NCI-H2107 (cell line): ENCODE data around the gene CANX.
"Not testable (repeated sequence)": the region's sequence is repeated elsewhere in the genome, so short reads cannot be mapped to it uniquely, and the experiment has no call there.

Experiments used
- DNase-seq: peaks from one replicate; lab custom pipeline; 2025; lab: John Stamatoyannopoulos, UW

CANX gene

DNA sequence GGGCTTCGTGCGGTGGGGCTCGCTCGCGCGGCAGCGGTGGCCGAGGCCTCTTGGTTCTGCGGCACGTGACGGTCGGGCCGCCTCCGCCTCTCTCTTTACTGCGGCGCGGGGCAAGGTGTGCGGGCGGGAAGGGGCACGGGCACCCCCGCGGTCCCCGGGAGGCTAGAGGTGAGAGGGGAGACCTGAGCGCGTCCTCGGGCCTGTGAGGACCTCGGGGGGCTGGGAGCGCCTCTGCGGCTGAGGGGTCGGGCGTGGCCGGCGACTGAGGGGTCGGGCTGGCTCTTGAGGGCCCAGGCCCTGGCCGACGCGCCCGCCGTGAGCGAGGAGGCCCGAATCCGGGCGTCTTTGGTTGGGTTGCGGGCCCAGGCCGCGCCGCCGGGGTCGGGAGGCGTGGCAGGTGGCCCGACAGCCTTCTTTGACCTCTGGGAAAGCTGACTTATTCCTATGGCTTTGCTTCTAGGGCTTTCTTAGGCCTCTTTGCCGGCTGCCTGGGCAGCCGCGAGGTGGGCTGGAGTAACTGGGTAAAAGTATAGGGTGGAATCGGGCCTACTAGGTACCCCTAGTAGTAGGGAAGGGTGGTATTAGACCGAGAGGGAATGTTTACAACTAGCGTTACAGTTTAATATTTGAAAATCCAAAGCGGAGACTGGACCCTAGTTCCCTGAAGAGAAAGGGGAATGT is at the start of gene CANX:
CANX (plus strand) TSS at position 33 of the 681 bp plus-strand sequence. CDS start 6,715 bp downstream, outside the sequence.
- no peak for DNase-seq

- DNase-seq: not testable (repeated sequence)
Observed at GRCh38 chr5:179649166-179649703, 49.5 kb upstream of the CANX start.

DNA sequence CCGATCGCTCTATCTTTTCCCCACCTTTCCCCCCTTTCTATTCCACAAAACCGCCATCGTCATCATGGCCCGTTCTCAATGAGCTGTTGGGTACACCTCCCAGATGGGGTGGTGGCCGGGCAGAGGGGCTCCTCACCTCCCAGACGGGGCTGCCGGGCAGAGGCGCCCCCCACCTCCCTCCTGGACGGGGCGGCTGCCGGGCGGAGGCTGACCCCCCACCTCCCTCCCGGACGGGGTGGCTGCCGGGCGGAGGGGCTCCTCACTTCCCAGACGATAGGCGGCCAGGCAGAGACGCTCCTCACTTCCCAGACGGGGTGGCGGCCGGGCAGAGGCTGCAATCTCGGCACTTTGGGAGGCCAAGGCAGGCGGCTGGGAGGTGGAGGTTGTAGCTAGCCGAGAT is 48.5 kb upstream of the CANX start:
- not testable (repeated sequence) for DNase-seq

DNA sequence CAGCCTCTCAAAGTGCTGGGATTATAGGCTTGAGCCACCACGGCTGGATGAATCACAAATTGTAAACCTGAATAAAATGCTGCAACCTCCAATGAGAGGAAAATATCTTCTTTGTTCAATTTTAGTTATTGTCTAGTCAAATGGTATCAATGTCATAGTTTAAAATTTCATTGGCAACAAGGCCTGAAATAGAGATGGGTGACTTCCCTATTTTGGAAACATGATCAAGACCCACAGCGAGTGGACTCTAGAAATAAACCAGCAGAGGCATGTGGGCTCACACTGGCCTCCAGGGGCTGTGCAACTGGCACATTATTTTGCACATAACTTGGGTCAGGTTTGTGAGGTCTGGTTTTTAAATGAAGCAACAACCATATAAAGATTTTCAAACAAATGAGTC is 45.6 kb upstream of the CANX start:
- DNase-seq: not testable (repeated sequence)

DNA sequence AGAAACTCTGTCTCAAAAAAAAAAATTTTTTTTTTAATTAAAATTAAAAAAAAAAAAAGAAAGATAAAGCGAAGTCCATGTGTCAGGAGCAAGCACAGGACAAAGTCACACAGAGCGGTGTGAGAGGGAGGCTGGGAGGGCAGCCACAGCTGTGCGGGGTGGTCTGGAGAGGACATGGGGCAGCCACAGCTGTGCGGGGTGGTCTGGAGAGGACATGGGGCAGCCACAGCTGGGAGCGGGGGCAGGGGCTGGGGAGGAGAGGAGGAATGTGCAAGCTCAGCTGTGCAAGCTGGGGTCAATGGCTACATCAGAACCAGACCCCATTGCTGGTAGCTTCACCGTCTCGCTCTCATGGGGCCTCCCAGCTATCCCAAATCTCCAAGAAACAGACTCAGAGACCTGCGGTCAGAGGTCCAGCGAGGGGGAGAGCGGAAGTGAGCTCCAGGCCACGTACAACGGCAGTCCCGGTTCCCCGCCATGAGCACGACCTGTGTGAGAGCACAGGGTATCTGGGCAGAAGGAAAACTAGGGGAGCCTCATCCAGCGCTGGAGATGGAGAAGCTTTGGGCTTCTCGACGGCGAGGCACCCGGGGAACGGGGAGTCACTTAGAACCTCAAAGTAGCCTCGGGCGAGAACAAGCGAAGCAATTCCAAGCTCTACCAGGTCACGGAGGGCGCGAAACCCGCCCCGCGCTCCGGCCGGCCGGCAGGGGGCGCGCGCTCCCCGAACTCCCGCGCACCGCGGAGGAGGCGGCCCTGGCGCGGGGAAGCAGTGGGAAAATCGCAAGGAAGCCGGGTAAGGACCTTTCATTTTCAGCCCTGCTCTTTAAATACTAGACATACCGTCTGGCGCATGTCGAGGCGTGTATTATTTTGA is 41.2 kb upstream of the CANX start:
- DNase-seq: not testable (repeated sequence)

- DNase-seq: not testable (repeated sequence)
Observed at GRCh38 chr5:179658179-179658856, 40.4 kb upstream of the CANX start.

- not testable (repeated sequence) for DNase-seq
Observed at GRCh38 chr5:179661647-179662046, 37.1 kb upstream of the CANX start.

- no peak for DNase-seq
Observed at GRCh38 chr5:179668391-179668790, 30.4 kb upstream of the CANX start.

DNA sequence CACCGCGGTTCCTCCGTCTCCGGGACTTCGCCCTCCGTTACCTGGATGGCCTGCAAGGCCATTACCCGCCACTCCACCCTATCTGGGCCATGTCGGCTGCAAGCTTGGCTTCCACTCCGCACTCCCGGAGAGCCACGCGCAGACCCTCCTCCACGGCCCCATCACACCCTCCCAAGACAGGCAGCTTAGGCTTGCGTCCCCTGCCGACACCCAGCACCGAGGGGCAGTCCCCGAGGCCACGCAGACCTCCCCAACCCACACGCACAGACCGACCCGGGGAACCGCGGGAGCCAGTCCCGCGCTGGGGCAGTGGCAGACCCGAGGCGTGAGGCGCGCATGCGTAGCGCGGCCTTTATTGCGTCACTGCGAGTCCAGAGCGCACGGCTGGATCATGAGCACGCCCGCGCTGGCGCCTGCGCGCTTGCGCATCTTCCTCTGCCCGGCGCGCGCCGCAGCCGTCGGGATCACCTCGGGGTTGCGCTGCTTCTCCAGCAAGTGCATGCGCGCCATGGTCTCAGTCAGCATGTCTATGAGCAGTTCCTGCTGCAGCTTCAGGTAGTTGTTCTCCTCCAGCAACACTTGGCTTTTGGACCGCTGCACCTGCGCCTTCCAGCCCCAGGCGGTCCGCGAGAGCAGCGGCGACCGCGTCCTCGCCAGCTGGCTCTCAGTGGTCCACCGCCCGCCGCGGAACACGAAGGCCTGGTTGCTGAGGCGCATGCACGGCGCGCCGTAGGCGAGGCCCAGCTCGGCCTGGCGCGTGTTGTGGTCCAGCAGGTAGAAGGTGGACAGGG is 20.3 kb upstream of the CANX start:
- peak; percentile 68 for DNase-seq

- no peak for DNase-seq
Observed at GRCh38 chr5:179679014-179679674, 19.6 kb upstream of the CANX start.

GRCh38 chr5:179680014-179680779 is 18.6 kb upstream of the CANX start:
- no peak for DNase-seq

DNA sequence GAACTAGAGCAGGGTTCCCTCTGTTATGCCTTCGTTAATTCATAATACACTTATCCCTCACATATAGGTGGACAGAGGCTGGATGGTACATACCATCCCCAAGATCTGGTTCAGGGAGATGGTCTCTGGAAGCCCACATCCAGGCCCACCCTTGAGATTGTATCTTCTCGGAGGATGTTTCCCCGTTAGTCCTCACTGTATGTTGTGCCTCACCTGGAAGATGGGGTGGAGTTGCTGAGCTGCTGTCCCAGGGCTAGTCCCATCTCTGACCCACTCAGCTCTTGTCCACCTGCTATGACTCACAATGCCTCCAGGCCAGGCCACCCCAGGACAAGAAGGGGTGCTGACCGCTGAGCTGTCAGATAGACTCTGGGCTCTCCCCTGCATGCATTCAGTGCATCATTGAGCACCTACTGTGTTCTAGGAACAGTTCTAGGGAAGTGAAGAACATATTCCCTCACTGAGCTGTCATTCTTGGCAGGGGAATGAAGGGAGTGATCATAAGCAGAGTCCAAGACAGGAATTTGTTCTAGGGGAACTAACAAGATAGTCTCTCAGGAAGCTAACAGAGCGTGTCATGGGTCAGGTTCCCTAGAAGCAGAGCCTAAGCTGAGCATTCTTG is 17.9 kb upstream of the CANX start, which contains the start of gene CBY3:
CBY3 (minus strand) TSS at position 255 of the 622 bp plus-strand sequence; CDS start at position 139, 116 bp downstream.
- no peak for DNase-seq

DNA sequence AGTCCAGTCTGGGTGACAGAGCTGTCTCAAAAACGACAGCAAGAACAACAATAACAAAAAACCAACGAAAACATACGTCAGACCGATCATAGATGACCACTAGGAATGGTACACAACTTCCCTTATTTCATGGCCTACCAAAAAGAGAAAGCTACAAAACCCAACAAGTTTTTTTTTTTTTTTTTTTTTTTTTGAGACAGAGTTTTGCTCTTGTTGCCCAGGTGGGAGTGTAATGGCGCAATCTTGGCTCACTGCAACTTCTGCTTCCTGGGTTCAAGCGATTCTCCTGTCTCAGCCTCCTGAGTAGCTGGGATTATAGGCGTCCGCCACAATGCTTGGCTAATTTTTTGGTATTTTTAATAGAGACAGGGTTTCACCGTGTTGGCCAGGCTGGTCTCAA is 9.6 kb upstream of the CANX start:
- not testable (repeated sequence) for DNase-seq

DNA sequence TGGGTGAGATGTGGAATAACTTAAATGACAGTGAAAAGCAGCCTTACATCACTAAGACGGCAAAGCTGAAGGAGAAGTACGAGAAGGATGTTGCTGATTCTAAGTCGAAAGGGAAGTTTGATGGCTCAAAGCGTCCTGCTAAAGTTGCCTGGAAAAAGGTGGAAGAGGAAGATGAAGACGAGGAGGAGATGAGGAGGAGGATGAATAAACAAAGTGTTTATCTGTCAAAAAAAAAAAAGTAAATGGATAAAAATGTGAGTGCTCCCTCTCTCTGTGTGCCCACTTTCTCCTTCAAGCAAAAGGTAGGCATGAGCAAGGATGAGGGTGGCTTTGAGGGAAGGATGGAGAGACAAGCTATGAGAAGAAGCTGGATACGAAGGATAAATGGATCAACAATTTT is 4.2 kb upstream of the CANX start:
- DNase-seq: no peak

DNA sequence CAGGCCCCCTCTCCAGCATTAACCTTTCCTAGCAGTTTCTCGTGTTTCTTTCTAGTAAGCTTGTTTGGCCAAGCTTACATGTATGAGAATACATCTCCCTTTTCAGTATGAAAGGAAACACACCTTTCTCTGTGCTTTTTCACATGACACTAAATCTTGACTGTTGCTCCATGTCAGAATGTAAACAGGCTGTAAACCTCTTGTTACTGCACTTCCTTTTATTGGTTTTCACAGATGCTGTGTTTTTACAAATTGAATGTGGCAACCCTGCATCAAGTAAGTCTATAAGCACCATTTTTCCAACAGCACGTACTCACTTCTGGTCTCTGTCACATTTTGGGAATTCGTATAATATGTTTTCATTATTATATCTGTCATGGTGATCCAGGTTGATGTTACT is 2.2 kb upstream of the CANX start:
- no peak for DNase-seq

DNA sequence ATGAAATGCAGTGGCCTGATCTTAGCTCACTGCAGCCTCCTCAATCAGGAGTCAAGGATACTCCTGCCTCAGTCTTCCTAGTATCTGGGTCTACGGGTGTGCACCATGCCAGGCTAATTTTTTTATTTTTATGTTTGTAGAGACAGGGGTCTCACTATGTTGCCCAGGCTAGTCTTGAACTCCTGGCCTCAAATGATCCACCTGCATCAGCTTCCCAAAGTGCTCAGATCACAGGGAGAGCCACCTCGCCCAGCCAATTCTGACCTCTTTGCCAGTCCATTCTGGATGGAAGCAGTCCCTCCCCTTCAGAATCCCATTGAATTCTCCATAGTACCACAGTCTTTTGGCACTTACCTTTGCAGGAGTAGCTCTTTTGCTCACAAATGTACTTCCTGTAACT is 1.7 kb upstream of the CANX start:
- DNase-seq: no peak

- not testable (repeated sequence) for DNase-seq
Observed at GRCh38 chr5:179697543-179697942, 1.2 kb upstream of the CANX start.

GRCh38 chr5:179697993-179698934 is 503 bp upstream of the CANX start:
- DNase-seq: peak; percentile 91
